Bronchial epithelial cell (primary cell): Measurements from ENCODE around the gene ERVMER34-1. TPM values are rescaled to one million over a fixed set of nuclear protein-coding genes. Genes with fewer than 3 reads are reported as not detected.

Experiments
- DNase-seq: peaks from one replicate; pipeline ENCODE4 v3.0.0-alpha.2; 2010; ENCODE audit warnings: low read depth
- FAIRE-seq: peaks from 2 replicates; lab custom pipeline; 2011; peaks lifted over from hg19 to GRCh38; lab: Jason Lieb, UNC
- H3K27me3 ChIP-seq: 2 replicates; pipeline ENCODE4 v1.5.1; 2011; ENCODE audit warnings: low read length; ENCODE audit not compliant: control insufficient read depth, insufficient read depth
- H3K36me3 ChIP-seq: 2 replicates; pipeline ENCODE4 v1.5.1; 2011; ENCODE audit warnings: low read length; ENCODE audit not compliant: control insufficient read depth, insufficient read depth
- H3K4me3 ChIP-seq: 2 replicates; pipeline ENCODE4 v1.5.1; 2011; ENCODE audit warnings: mild to moderate bottlenecking, low read depth, low read length, control low read depth
- total RNA-seq: library from RNA; depleted of rRNA; stranded (reverse); fragments of >200 nt; gene quantifications from 2 replicates; pipeline ENCODE4 v1.2.1, GENCODE V29; 2014
- TF ChIP-seq, protein P1 (sequence below): IDR thresholded peaks from 2 replicates; pipeline ENCODE4 v1.5.1; 2011; ENCODE audit warnings: mild to moderate bottlenecking, moderate library complexity, low read length, control low read depth, inconsistent platforms; ENCODE audit not compliant: insufficient read depth, severe bottlenecking

ERVMER34-1 gene
- total RNA-seq, 1 donor from 2014 or later = 3.2 TPM

- no peaks in the 10 kb centered on the region for H3K27me3 ChIP-seq
- no peak for DNase-seq
- no peak for FAIRE-seq
- TF ChIP-seq, protein P1, sequence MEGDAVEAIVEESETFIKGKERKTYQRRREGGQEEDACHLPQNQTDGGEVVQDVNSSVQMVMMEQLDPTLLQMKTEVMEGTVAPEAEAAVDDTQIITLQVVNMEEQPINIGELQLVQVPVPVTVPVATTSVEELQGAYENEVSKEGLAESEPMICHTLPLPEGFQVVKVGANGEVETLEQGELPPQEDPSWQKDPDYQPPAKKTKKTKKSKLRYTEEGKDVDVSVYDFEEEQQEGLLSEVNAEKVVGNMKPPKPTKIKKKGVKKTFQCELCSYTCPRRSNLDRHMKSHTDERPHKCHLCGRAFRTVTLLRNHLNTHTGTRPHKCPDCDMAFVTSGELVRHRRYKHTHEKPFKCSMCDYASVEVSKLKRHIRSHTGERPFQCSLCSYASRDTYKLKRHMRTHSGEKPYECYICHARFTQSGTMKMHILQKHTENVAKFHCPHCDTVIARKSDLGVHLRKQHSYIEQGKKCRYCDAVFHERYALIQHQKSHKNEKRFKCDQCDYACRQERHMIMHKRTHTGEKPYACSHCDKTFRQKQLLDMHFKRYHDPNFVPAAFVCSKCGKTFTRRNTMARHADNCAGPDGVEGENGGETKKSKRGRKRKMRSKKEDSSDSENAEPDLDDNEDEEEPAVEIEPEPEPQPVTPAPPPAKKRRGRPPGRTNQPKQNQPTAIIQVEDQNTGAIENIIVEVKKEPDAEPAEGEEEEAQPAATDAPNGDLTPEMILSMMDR = no peak
- H3K36me3 ChIP-seq = peaks cover 10% of the 10 kb centered on the region
- no peak overlapping the region for H3K4me3 ChIP-seq
These were observed 34.7 kb downstream of the ERVMER34-1 start for GRCh38 chr4:52716364-52717151.

GRCh38 chr4:52715914-52716313, 35.3 kb downstream of the ERVMER34-1 start:
- no peak for DNase-seq
- peaks cover 10% of the 10 kb centered on the region for H3K36me3 ChIP-seq
- no peak overlapping the region for H3K4me3 ChIP-seq
- no peak for FAIRE-seq
- TF ChIP-seq, protein P1 = no peak
- no peaks in the 10 kb centered on the region for H3K27me3 ChIP-seq

GRCh38 chr4:52715255-52715897, 35.8 kb downstream of the ERVMER34-1 start:
- Histone ChIP-seq H3K4me3 (no peak overlapping the region), H3K36me3 (peaks cover 10% of the 10 kb centered on the region), H3K27me3 (no peaks in the 10 kb centered on the region)
- no peak for FAIRE-seq
- TF ChIP-seq, protein P1 = no peak
- DNase-seq = no peak

GRCh38 chr4:52714597-52715254, 36.5 kb downstream of the ERVMER34-1 start:
- Histone ChIP-seq H3K36me3 (peaks cover 10% of the 10 kb centered on the region), H3K27me3 (no peaks in the 10 kb centered on the region), H3K4me3 (no peak overlapping the region)
- DNase-seq (no peak), FAIRE-seq (no peak)
- TF ChIP-seq, protein P1 = no peak

GRCh38 chr4:52713456-52713937, 37.7 kb downstream of the ERVMER34-1 start:
- Histone ChIP-seq H3K36me3 (peaks cover 10% of the 10 kb centered on the region), H3K4me3 (peak overlapping the region; percentile 71), H3K27me3 (no peaks in the 10 kb centered on the region)
- FAIRE-seq (no peak), DNase-seq (no peak)
- TF ChIP-seq, protein P1 = no peak
